SIG-M5 (cell line): ENCODE results near the gene NGF.

Experiments used
- DNase-seq: peaks from one replicate; lab custom pipeline; 2025; lab: John Stamatoyannopoulos, UW

NGF gene

DNA sequence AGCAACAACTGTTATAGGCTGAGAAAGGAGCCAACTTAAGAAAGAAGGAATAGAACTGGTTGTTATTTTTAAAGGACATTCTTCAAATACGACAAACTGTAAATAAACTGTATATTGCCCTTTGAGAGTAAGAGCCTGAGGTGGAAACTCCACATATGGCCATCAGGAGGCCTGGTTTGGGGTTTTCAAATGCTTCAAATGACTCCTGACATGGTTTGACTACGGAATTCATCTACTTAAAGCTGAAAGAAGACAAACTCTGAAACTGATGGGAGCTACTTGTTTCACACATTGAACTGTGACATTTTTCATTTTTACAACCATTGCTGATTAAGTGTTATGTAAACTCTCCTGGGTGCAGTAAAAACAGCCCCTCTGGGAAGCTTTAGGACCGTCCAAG is 59.8 kb downstream of the NGF start:
- DNase-seq, result no peak

DNA sequence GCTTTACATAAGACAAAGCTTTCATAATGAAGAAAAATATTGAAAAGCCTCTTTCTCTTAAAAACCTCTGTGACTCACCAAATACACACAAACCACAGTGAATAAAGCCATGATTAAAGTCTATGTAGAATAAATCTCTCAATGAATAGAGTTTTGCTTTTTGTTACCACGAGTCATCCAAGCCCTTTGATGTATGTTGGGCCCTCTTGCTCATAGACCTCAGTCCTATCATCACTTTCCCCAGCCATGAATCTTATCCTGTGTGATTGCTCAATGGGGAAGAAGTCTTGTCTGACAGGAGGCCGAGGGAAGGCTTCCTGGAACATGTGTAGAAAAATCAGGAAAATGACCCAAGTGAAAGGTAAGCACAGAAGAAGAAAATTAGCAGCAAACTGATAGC is 60.8 kb downstream of the NGF start:
- DNase-seq, result no peak

GRCh38 chr1:115275216-115275615 is 62.8 kb downstream of the NGF start:
- DNase-seq, result no peak

DNA sequence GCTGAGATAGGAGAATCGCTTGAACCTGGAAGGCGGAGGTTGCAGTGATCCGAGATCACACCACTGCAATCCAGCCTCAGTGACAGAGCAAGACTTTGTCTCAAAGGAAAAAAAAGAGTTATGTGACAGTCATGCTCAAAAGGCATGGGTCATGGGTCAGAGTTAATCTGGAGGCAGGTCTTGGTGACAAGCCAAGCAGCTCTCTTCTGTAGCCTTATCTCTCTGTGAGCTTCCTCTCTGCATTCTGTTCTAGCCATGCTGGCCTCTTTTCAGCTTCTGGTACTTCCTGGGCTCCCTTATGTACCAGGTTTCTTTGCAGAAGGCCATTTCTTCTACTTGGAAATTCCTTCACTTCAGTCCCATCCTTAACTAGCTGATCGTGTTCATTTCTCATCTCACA is 63.6 kb downstream of the NGF start:
- no peak for DNase-seq

DNA sequence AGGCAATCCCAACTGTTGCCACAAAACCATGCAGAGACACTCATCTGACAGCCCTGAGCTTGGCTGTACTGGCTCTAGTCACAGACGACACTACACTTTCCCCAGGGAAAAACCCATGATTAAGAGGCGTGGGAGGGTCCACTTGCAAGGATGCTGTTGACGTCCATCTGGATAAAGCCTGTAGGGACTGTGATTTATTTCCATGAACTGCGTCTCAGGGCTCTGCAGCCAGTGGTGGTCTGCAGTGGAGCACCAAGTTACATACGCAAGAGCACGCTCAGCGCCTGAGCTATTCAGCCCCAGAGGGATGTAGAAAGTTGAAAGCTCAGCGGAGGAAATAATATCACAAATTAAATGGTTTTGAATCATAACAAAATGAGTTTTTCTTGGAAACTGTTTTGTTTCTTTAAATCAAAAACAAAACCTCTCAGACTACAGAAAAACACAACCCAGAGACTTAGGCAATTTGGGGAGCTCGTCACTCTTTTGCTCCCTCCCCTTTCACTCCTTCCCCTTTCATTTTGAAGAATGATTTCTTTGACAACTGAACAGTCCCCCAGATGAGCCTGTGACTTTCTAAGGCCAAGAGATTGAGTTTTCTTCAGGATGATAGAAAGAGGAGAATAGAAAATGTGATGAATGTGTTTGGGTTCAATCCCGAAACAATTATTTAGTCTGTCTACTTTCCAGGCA is 71.2 kb downstream of the NGF start:
- no peak for DNase-seq

DNA sequence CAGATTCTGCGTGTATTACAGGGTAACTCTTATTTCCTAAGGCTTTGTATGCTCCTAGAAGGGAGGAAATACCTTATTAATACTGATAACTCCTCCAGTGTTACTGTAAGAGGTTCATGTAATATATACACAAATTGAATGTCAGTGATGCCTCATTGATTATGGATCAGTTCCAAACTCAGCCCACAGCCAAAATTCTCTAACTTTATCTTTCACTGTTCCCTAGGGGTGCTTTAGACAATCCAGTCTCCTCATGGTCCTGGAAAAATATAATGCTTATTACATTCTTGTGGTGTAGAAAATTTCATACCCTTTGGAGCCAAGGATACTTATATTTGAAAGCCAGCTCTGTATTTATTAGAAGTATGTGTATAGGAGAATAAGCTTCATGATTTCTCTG is 73.0 kb downstream of the NGF start:
- DNase-seq, result no peak

DNA sequence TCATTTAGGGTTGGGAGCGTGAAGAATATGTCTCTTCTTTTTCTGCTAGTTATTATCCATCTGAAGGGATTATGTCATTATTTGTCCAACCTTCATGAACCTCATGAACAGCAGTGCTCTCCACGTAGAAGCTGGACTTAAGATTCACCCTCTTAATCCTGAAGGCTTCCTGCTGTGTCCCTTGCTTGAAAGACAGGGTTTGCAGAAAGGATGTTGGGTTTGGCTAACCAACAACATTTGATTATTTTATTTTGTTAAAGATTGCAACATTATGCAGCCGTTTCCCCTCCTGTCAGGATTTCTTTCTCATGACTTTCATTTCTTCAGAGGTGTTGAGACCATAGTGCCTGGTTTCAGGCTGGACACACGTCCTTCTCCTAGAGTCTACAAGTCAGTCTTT is 75.2 kb downstream of the NGF start:
- no peak for DNase-seq

DNA sequence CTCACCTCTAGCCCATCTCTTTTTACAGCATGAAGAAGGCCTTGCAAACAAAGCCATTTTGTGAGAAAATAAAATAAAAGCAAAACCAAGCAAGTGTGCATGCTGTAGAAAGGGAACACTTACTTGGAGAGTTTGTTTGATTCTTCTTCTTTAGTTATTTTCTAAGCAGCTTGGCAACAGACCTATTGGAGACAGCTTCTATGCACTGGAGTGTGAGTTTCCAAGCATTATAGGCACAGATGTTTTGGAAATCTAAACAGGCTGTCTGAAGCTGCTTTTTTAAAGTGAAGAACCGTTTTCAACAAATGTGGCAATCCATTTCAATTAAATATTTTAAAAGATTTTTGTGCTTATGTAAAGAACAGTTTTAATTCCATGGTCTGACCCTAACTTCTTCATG is 76.6 kb downstream of the NGF start:
- DNase-seq, result no peak

- no peak for DNase-seq
These were observed 79.7 kb downstream of the NGF start for GRCh38 chr1:115258302-115258866.

DNA sequence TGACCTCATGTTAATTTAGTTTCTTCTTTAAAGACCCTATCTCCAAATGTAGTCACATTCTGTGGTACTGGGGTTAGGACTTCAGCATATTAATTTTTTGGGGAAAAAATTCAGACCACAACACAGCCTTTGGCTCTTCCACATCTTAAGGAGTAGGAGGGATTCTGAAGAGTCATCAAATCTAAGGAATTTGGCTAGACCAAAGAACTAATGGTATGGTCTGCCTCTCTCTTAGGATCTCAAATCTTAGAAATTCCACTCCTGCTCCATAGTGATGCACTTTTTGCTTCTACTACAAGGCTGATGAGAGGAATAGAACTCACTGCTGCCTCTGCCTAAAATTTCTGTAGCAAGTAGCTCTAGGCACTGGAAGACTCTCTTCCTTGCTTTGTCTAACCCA is 80.5 kb downstream of the NGF start:
- DNase-seq, result no peak

DNA sequence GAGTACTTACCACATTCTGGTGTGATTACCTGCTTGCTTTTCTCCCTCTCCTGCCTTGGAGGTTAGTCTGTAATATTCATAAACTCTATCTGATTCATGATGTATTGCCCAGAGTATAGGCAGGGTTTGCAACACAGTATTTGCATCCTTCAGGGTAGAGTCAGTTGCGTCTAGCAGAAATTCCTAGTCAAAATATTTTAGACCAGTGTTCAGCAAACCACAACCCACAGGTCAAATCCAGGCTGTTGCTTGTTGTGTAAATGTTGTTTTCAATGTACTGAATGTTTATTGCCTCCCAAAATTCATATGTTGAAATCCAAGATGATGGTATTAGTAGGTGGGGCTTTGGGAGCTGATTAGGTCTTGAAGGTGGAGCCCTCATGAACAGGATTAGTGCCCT is 82.9 kb downstream of the NGF start:
- no peak for DNase-seq

DNA sequence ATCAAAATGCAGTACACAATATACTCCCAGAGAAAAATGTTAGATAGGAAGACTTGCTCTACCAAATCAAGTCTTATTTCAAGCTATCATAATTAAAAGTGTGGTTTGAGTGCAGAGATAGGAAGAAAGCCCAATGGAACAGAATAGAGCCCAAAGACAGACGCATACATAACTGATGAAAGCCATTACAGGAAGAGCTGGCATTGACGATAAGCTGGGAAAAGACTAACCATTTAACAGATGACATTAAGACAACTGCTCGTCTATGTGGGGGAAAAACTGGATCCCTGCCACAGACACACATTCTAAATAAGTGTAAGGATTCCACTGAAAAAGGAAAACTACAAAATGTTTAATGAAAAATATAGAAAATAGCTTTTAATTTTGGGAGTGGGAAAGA is 85.5 kb downstream of the NGF start:
- DNase-seq, result no peak

DNA sequence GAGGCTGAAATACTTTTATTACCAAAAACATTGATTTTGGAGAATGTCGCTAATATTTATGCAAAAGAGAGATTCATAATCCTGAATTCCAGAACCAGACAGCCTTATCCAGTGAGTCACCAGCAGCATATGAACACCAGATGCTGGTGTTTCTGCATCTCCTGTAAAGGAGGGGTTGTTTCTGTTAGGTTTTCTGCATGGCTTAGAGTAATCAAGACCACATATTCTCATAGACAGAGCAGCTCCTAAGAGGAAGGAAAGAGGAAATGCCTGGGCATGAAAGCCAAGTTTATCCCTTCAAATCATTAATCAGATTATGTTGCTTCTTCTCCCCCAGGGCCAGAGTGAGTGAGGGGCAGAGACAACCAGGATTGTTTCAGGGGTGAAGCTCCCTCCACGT is 86.2 kb downstream of the NGF start:
- DNase-seq, result no peak

- no peak for DNase-seq
These were observed 86.7 kb downstream of the NGF start for GRCh38 chr1:115251340-115251748.

DNA sequence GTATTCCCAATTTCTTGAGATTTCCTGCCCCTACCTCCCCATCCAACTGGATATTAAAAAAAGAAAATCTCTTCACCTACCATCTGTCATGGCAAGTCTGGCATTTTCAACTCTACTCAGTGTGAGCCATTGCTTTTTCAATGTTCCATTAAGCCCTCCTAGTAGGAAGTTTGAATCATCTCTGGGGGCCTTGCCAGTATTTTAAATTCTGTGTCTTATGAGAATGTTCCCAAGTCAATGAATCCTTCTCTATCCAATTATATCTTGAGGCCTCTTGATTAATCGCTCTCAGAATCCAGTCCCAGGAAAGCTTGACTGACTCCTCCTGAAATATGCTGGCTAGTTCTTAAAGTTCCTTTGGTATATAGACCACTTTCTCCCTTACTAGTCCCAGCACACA is 91.5 kb downstream of the NGF start:
- DNase-seq, result no peak

DNA sequence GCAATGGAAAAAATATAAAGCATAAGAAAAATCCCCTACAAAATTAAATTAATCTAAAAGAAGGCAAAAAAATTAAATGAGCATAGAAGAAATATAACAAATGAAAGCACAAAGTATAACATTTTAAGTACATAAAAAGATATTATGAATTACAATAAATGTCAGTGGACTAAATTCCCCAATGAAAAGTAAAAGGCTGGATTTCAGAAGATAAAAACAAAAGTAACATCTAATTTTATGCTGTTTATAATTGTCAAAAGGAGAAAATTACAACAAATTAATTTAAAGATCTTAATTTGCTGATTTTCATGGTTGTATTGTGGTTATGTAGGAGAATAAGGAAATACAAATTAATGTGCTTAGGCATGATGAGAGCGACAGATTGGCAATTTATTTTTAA is 92.8 kb downstream of the NGF start:
- DNase-seq, result no peak

GRCh38 chr1:115242543-115242942 is 95.5 kb downstream of the NGF start:
- DNase-seq, result no peak

GRCh38 chr1:115241309-115241708 is 96.7 kb downstream of the NGF start:
- no peak for DNase-seq

DNA sequence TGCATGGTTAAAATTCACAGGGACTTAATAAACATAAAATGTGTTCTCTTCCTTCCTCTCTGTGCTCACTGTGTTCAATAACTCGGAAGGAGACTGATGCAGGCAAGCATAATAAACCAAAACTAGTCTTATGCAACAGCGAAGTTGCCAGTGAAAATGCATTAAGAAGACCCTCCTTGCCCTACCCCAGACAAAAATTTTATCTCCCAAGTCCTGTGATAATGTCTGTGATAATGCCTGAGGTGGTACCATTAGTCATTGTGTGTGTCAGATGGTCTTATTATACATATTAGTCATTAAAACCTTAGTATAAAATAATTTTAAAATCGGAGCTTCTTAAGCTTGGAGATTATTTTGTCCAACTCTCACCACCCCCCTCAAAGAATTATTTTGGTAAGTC is 97.8 kb downstream of the NGF start:
- DNase-seq, result no peak

DNA sequence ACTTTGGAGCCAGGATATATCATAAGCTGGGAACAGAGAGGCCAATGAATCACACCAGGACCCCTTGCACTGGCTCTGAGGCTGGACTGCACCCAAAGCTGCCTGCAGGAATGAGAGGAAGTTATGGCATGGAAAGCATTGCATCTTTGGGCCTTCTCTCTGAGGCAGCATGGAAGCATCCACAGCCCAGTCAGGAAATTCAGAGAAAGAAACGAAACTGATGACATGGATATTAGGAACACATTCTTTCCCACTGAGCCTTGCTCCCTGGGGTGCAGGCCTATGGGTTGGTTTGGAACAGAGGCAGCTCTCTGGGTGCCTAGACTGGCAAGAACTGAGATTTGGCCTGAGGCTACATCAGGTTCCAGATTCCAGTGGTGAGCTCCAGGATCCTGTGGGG is 98.6 kb downstream of the NGF start:
- no peak for DNase-seq

DNA sequence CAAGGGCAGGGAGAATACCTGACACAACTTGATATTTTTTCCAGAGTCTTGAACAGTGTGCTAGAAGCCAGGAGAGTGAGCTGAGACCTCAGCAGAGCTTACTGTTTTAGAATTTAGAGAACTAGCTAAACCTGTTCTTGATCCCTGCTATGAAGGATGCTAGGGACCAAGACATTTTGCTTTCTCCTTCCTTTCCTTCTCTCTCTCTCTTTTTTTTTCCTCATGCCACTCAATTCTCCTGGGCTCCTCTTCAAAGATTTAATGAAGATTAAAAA is 99.0 kb downstream of the NGF start:
- no peak for DNase-seq

DNA sequence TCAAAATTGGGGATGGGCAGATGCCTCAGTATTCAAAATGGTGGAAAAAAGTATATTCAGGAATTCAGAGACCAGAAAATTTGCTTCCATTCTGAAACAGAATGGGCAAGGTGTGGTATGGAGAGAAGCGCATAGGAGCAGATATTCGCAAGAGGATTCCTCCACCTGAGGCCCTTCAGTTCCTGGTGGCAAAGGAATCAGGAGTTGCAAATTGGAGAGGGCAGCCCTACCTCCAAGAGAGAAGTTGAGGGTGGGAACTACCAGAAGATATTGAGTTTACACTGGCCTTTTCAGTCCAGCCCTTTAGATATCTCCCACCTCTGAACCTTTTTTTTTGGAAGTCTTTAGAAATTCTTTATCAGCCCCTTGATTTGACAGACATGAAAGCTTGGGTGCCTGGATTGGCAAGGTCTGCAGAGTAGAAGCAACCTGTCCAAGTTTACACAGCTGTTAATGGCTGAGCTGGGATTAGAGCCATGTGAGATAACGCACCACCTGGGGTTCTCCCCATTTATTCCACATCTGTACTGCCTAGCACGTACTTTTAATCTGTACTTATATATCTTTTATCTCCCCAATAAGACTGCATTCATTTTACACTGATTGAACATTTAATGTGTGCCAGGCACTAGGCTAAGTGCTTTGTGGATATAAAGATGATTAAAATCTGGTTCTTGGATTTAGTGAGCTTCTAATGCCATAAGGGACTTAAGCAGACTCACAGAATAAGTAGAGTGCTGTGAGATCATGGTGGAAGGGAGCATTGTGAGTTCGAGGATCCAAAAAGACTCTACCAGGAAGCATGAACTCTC is 99.5 kb downstream of the NGF start:
- no peak for DNase-seq

GRCh38 chr1:115237507-115237906 is 100.5 kb downstream of the NGF start:
- no peak for DNase-seq

DNA sequence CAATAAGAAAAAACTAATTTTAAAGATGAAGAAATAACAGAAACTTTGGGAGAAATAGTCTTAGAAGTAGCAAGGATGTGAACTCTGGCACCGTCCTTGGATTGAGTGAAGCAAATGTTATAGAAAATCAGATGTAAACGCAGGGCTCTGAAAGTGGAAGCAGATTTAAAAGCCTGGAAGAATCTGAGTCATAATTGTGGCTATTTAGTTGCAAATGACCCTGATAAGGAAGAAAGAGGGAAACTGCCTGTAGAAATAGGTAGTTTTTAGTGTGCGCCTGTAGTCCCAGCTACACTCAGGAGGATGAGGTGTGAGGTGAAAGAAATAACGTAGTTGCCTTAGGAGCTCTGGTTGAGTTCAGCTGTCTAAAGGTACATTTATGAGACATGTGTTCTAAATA is 101.0 kb downstream of the NGF start:
- no peak for DNase-seq
